Measurements from ENCODE around the gene KCNG3. TPM values are rescaled to one million over a fixed set of nuclear protein-coding genes. Genes with fewer than 3 reads are reported as not detected.

The KCNG3 gene
- total RNA-seq, 6 experiments from 2014 or later = not detected

DNA sequence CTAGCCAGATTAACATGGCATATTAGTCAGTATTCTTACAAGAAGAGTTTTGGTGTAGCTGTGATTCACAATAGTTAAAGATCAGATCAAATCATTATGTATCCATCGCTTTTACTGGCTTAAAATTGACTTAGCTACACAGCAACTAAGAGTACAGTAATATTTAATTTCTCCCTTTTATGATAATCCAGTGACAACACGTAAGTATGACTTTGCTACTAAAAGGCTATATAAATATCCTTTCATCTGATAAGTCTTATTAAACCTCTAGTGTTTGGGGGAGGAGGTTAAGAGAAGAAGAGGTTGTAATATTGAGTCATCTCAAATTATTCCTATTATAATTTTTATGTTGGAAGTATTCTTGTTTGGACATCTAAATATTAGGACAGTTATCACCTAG, 51.0 kb downstream of the KCNG3 start:
- TF ChIP-seq, protein P1, sequence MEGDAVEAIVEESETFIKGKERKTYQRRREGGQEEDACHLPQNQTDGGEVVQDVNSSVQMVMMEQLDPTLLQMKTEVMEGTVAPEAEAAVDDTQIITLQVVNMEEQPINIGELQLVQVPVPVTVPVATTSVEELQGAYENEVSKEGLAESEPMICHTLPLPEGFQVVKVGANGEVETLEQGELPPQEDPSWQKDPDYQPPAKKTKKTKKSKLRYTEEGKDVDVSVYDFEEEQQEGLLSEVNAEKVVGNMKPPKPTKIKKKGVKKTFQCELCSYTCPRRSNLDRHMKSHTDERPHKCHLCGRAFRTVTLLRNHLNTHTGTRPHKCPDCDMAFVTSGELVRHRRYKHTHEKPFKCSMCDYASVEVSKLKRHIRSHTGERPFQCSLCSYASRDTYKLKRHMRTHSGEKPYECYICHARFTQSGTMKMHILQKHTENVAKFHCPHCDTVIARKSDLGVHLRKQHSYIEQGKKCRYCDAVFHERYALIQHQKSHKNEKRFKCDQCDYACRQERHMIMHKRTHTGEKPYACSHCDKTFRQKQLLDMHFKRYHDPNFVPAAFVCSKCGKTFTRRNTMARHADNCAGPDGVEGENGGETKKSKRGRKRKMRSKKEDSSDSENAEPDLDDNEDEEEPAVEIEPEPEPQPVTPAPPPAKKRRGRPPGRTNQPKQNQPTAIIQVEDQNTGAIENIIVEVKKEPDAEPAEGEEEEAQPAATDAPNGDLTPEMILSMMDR (IDR thresholded peaks at IDR 0.05) = no peak
- no peaks in the 10 kb centered on the region for H3K4me1 Mint-ChIP-seq (ENCODE audit: low read depth)
- H3K4me3 Mint-ChIP-seq = no peak overlapping the region
- no peak overlapping the region for H3K27ac Mint-ChIP-seq
- no peak for DNase-seq
- H3K36me3 Mint-ChIP-seq (ENCODE audit: low read depth) = no peaks in the 10 kb centered on the region
- no peaks in the 10 kb centered on the region for H3K9me3 Mint-ChIP-seq
- peaks cover 15% of the 10 kb centered on the region; the same call in 1 of the 2 replicates for H3K27me3 Mint-ChIP-seq (ENCODE audit: insufficient read depth)

DNA sequence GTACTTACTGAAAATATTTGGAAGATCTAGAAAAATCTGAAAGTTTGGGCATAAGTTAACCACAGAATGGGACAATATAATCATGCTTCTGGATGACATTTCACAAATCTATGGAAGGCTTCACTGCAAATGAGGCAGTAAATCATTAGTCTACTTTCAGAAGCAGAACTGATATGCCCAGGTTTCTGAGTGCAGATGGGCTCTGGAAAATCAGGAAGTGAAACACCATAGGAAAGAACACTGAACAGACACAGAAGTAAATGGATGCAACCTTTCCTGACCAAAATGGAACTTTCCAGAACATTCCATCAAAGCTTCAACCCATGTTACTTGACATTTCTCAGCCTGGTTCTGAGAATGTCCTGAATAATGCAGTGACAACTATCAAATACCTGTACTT, 55.1 kb downstream of the KCNG3 start:
- H3K4me3 Mint-ChIP-seq = no peak overlapping the region
- H3K27me3 Mint-ChIP-seq (ENCODE audit: insufficient read depth) = peaks cover 23% of the 10 kb centered on the region

DNA sequence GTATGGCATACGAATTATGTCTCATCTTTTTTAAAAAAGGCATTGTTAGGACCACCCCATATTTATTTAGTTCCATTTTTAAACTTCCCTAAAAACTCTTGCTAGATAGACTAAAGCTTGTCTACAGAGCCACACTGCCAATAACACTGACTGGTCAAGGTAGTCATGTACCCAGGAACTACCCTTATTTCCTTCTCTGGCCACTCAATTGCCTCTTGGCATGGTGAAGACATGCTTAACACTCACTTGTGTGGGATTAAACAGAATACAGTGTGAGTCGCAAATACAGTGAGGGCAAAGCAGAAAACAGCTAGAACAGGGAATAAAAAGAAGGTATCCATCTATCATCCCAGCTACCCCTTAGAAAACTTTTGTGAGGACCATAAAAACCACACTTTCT, 57.4 kb downstream of the KCNG3 start:
- Mint-ChIP-seq H3K4me1 (ENCODE audit: low read depth) (no peaks in the 10 kb centered on the region), H3K27me3 (ENCODE audit: insufficient read depth) (peaks cover 20% of the 10 kb centered on the region), H3K27ac (no peak overlapping the region), H3K36me3 (ENCODE audit: low read depth) (no peaks in the 10 kb centered on the region), H3K4me3 (no peak overlapping the region), H3K9me3 (no peaks in the 10 kb centered on the region)
- TF ChIP-seq, protein P1 (IDR thresholded peaks at IDR 0.05) = no peak
- no peak for DNase-seq

More for the DNA sequence above, 55.1 kb downstream of the KCNG3 start:
- Mint-ChIP-seq H3K36me3 (ENCODE audit: low read depth) (no peaks in the 10 kb centered on the region), H3K4me1 (ENCODE audit: low read depth) (no peaks in the 10 kb centered on the region), H3K27ac (no peak overlapping the region), H3K9me3 (no peaks in the 10 kb centered on the region)
- TF ChIP-seq, protein P1 (IDR thresholded peaks at IDR 0.05) = no peak
- DNase-seq = no peak

DNA sequence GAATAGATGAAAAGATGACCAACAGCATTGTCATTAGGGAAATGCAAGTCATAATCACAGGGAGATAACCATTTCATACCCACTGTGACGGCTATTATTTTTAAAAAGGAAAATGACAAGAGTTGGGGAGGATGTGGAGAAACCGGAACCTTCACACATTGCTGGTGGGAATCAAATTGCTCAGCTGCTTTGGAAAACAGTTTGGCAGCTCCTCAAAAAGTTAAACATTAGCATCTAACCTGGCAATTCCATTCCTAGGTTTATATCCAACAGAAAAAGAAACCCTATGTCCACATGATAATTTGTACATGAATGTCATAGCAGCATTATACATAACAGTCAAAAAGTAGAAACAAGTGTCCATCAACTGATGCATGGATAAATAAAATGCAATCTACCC, 58.2 kb downstream of the KCNG3 start:
- Mint-ChIP-seq H3K36me3 (ENCODE audit: low read depth) (no peaks in the 10 kb centered on the region), H3K4me1 (ENCODE audit: low read depth) (no peaks in the 10 kb centered on the region), H3K9me3 (no peaks in the 10 kb centered on the region), H3K27ac (no peak overlapping the region), H3K4me3 (no peak overlapping the region), H3K27me3 (ENCODE audit: insufficient read depth) (peaks cover 17% of the 10 kb centered on the region)
- no peak for DNase-seq
- TF ChIP-seq, protein P1 (IDR thresholded peaks at IDR 0.05) = no peak

DNA sequence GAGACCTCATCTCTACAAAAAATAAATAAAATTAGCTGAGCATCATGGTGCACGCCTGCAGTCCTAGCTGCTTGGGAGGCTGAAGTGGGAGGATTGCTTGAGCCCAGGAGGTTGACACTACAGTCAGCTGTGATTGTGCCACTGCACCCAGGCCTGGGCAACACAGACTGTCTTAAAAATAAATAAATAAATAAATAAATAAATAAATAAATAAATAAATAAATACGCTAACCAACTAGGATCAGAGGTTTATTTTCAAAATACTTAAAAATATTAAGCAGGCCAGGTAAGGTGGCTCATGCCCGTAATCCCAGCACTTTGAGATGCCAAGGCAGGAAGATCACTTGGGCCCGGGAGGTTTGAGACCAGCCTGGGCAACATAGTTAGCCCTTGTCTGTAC, 63.6 kb downstream of the KCNG3 start:
- H3K36me3 Mint-ChIP-seq (ENCODE audit: low read depth) = no peaks in the 10 kb centered on the region
- TF ChIP-seq, protein P1 (IDR thresholded peaks at IDR 0.05) = no peak
- DNase-seq = no peak
- H3K27me3 Mint-ChIP-seq (ENCODE audit: insufficient read depth) = peaks cover 29% of the 10 kb centered on the region
- no peaks in the 10 kb centered on the region for H3K9me3 Mint-ChIP-seq
- no peaks in the 10 kb centered on the region for H3K4me1 Mint-ChIP-seq (ENCODE audit: low read depth)
- H3K4me3 Mint-ChIP-seq = no peak overlapping the region
- H3K27ac Mint-ChIP-seq = no peak overlapping the region

DNA sequence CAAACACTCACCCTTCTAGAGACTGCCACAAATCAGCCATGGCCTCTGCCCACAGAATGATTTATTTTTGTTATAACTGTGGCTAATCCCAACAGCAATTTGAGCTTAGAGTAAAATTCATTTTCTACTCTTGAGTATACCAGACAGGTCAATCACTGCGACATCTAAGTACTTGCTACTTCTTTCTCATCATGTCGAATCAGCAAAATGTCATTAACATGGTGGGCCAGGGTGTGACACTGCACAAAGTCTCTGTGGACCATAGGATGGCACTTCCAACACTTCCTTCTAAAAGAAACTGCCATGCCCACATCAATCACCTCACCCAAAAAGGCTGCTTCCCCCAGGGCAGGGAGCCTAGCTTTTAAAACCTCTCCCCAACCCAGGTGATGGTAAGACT, 64.4 kb downstream of the KCNG3 start:
- DNase-seq = no peak
- Mint-ChIP-seq H3K36me3 (ENCODE audit: low read depth) (no peaks in the 10 kb centered on the region), H3K4me3 (no peak overlapping the region), H3K27ac (no peak overlapping the region), H3K9me3 (no peaks in the 10 kb centered on the region), H3K4me1 (ENCODE audit: low read depth) (no peaks in the 10 kb centered on the region), H3K27me3 (ENCODE audit: insufficient read depth) (peaks cover 25% of the 10 kb centered on the region)
- TF ChIP-seq, protein P1 (IDR thresholded peaks at IDR 0.05) = no peak
